ENCODE data around the gene GALNT10.
"Not testable (repeated sequence)": the region's sequence is repeated elsewhere in the genome, so short reads cannot be mapped to it uniquely, and the experiment has no call there.

The GALNT10 gene

GRCh38 chr5:154356020-154356655 is 165.6 kb downstream of the GALNT10 start:
- no peak for DNase-seq (ENCODE audit: low spot score)

DNA sequence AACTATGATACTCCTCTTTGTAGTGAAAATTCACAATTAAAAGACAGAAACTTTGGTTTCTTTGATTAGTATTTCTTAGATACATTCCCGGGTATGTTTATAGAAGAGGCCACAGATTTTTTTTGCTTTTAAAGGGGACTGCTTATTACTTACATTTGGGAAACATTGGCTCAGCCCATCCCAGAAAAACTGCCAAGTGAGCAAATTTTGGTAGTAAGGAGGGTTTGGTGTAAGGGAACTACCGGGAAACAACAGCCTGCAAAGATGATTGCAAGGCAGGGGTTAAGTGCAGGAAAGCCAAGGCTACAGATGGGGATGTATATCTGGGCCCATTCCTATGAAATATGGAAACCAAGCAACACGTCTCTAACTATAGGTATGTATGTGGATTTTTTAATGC is 166.4 kb downstream of the GALNT10 start:
- no peak for DNase-seq (ENCODE audit: low spot score)

GRCh38 chr5:154358516-154359220 is 168.1 kb downstream of the GALNT10 start:
- no peak for DNase-seq (ENCODE audit: low spot score)

- no peak for DNase-seq (ENCODE audit: low spot score)
Measured at GRCh38 chr5:154359221-154359573, 168.7 kb downstream of the GALNT10 start.

DNA sequence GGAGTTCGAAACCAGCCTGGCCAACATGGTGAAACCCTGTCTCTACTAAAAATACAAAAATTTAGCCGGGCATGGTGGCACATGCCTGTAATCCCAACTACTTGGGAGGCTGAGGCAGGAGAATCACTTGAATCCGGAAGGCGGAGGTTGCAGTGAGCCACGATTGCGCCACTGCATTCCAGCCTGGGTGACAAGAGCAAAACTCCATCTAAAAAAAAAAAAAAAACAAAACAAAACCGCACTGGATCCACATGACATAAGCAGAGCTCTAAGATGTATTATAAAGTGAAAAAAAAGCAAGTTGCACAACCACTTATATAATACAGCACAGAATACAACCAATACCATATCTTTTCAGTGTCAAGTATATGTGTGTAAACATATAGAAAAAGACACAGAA is 169.7 kb downstream of the GALNT10 start:
- not testable (repeated sequence) for DNase-seq (ENCODE audit: low spot score)

GRCh38 chr5:154363411-154363810 is 172.9 kb downstream of the GALNT10 start:
- DNase-seq (ENCODE audit: low spot score), result no peak

DNA sequence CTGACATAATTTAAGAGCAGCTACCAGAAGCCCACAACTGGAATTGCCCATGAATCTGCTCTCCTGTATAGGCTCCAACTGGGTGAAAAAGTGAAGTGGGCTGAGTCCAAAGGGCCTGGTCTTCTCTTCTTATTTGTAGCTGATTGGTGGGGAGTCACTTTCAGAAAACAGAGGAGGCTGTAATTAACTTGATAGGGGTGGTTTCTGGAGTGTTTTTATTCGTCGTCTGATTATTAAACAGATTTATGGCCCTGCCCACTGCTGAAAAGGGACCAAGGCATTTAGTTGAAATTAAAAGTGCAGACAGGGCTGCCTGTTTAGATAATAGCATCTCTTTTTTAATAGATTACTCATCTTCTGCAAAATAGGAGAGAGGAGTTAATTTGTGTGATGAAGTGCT is 174.2 kb downstream of the GALNT10 start:
- no peak for DNase-seq (ENCODE audit: low spot score)

DNA sequence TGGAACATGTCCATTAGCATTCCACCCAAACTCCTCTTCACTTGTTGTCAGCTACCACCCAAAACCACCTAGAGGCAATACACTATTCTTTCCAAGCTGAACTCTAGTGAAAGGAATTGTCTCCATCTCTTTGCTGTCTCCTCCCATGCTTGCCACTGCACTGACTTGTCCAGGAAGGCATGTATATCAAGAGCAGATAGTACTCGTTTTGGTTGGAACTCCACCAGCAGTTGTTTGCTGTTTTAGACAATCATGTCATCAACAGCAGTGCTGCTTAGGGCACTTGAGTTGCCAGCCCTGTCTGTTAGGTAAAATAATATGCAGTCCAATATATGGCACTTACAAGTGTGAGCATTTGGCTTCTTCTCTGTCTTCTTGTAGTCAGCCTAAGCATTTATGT is 175.3 kb downstream of the GALNT10 start:
- DNase-seq (ENCODE audit: low spot score), result no peak

- peak; percentile 16 for DNase-seq (ENCODE audit: low spot score)
Measured at GRCh38 chr5:154366353-154366752, 175.8 kb downstream of the GALNT10 start.

GRCh38 chr5:154367101-154367500 is 176.6 kb downstream of the GALNT10 start:
- no peak for DNase-seq (ENCODE audit: low spot score)

DNA sequence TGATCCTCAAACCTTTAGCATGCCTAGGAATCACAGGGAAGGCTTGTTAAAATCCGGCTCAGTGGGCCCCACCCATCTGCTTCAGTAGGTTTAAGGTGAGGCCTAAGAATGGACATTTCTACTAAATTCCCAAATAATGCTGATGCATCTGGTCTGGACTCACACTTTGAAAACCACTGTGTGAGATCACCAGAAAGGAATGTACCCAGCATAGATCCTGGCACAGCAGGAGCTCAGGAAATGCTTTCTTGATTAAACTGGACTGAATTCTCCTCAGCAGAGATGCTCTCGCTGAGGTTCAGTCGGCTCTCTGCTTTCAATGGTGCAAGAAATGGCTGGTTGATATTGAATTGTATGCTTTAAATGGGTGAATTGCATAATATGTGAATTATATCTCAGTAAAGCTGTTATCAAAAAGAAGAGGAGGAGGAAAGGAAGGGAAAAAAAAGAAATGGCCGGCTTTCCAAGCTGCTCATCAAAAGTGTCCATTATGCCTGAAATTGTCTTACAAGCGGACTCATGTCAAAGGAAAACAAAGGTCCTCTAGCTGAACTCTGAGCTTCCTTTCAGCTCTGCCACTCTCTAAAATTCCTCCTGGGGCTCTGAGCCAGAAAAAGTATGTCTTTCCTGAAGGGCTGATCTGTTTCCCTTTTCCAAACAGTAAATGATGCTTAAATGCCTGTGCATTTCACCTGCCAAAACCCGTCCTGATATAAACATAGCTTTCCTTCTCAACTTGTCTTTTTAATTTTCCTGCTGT is 177.7 kb downstream of the GALNT10 start:
- peak; percentile 86 for DNase-seq (ENCODE audit: low spot score)

GRCh38 chr5:154369682-154370081 is 179.1 kb downstream of the GALNT10 start:
- DNase-seq (ENCODE audit: low spot score), result no peak

DNA sequence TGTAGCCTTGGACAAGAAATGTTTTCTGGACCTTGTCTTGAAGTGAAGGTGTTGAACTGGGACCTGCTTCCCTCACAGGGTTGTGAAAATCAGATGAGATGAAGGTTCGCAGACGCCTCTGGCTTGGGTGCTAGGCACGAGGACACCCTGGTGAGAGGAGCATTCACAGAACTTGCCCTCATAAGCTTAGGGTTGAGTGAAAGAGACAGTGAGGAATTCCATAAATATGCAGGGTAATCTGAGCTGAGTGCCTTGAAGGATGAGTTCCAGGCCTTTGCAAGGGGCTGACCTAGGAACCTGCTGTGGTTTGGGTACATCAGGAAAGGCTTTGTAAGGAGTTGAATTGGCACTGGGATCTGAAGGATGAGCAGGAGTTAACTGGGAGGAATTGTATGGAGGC is 179.6 kb downstream of the GALNT10 start:
- DNase-seq (ENCODE audit: low spot score), result no peak

GRCh38 chr5:154370813-154371212 is 180.3 kb downstream of the GALNT10 start:
- no peak for DNase-seq (ENCODE audit: low spot score)

DNA sequence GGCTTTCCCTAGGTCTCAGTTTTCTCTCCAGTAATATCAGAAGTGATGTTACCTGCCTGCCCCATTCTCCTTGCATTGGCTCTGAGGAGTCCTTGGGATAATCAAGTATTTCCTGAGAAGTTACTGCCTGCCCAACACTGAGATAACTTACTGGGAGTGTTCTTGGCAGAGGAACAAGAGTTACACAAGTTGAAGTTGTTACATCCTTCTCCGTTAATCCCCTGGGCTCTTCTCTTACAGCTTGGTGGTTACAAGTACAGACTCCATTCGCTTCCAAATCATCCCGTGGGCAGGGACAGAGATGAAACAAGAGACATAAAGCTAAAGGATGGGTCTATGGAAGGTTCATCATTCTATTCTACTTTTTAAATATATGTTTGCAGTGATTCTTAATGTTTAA is 181.2 kb downstream of the GALNT10 start:
- no peak for DNase-seq (ENCODE audit: low spot score)

GRCh38 chr5:154372661-154373060 is 182.1 kb downstream of the GALNT10 start:
- DNase-seq (ENCODE audit: low spot score), result no peak

DNA sequence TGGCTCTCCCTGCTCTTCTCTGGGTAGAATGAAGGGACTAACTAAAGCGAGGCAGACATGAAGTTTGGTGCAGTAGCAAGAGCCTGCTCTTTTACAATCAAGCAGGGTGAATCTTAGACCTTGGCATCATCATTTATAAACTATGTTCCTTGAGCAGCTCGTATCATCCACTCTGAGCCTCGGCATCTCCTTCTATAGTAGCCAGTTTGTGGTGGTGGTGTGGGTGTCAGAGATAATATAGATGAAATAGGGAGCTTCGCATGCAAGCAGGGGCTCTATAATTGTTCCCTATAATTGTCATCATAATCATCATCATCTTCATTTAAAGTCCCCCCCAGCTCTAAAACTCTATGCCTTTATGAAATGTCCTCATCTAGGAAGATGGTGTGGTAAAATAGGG is 182.8 kb downstream of the GALNT10 start:
- DNase-seq (ENCODE audit: low spot score), result no peak

DNA sequence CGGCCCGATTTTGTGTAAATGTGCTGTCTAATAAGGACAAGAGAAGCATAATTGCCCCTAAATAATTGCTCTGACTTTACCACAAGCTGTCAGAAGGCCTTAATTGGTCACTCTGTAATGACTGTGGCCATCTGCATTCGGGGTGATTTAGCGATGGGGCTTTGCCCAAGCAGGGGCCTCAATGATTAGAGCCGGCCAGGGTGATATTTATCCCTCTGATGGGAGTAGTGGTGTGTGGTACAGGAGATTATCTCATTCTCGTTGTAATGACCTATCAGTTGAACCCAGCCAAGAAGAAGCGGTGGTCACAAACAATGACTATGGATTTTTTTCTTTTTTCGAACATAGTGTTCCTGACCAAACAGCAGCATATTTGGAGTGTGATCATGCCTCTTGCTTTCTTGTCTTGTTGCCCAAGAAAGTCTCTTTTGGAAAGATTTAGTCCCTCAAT is 183.2 kb downstream of the GALNT10 start:
- DNase-seq (ENCODE audit: low spot score), result no peak

DNA sequence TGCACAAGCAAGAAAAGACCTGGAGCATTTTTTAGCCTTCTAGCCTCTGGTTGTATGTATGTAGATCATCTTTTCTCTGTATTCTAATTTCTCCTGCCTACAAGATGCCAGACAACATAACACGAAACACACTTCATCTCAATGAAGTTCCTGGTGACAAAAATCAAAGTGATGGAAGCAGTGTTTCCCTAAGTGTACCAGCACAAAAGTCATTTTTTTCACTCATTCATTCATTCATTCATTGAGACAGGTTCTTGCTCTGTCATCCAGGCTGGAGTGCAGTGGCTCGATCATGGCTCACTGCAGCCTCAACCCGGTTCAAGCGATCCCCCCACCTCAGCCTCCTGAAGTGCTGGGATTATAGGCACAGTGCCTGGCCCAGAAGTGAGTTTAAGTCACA is 183.7 kb downstream of the GALNT10 start:
- no peak for DNase-seq (ENCODE audit: low spot score)

DNA sequence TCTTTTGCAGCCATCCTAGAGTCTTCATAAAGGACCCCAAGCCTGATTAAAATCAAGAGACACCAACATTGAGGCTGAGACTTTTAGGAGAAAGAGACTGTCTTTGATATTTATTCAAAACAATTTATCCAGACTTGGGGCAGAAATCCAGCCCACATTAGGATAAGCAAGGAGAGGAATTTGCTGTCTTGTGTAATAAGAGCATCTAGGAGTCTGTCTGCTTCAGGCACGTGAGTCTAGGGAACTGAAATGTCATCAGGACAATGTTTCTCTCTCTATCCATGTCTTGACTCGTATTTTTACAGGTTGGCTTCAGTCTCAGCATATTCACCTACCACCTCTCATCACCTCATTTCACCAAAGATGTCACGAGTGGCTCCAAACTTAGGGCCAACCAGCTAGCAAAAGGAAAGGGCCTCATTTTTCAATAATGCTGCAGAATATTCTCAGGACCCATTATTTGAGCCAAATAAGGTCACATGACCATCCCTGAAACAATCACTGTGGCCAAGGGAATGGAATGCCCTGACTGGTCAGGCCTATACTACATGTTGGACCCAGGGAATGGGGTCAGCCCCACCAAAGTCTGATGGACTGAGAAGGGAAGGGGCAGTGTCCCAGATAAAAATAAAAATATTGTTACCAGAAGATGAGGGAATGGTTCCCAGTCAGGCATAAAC is 184.9 kb downstream of the GALNT10 start:
- DNase-seq (ENCODE audit: low spot score), result no peak

- DNase-seq (ENCODE audit: low spot score), result no peak
Measured at GRCh38 chr5:154376481-154376880, 185.9 kb downstream of the GALNT10 start.

DNA sequence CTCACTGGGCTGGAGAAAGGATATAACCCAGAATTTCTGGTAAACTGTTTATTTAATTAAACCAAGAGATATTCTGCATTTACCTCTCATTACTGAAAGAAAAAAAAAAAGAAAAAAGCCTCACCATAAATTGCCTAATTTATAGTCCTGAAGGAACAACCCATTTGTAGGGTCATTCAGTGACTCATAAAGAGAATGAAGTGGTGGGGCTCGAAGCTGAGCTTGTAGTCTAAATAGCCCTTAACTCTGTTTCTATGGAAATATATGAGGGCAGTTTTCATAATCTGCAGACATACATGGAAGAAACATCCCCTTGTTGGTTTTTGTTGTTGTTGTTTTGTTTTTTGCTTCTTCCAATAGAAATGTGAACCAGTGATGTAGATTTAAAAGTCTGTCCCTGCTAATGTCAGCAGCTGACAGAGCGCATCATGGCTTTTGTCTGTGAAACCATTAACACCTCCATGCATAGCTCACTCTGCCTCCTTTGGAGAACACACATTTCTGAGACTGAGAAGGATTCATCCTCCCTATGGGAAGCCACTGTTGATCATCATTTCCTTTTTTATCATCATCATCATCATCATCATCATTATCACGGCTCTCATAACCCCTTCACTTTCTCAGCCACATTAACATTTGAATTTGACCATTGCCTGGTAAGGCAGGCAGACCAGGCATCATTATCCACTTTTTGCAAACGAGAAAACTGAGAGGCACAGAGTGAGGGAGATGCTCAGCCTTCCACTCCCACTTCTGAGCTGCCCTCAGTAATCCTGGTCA is 187.4 kb downstream of the GALNT10 start:
- DNase-seq (ENCODE audit: low spot score), result no peak
